Endothelial cell (in vitro differentiated cells): ENCODE measurements around the gene OVCH1. TPM values are rescaled to one million over a fixed set of nuclear protein-coding genes. Genes with fewer than 3 reads are reported as not detected.

Source experiments
- DNase-seq: peaks from one replicate; pipeline ENCODE4 v3.0.0; 2021; ENCODE audit warnings: low spot score
- H3K27ac Mint-ChIP-seq: one replicate; pipeline ENCODE4 v1.8.0; 2021; ENCODE audit warnings: mixed read lengths, inconsistent platforms; ENCODE audit not compliant: unreplicated experiment
- H3K27me3 Mint-ChIP-seq: one replicate; pipeline ENCODE4 v1.8.0; 2021; ENCODE audit warnings: mild to moderate bottlenecking, moderate library complexity, mixed read lengths, inconsistent platforms; ENCODE audit not compliant: unreplicated experiment
- H3K36me3 Mint-ChIP-seq: one replicate; pipeline ENCODE4 v1.8.0; 2021; ENCODE audit warnings: mild to moderate bottlenecking, low read depth, mixed read lengths, inconsistent platforms; ENCODE audit not compliant: unreplicated experiment
- H3K4me1 Mint-ChIP-seq: one replicate; pipeline ENCODE4 v1.8.0; 2021; ENCODE audit warnings: mild to moderate bottlenecking, mixed read lengths, inconsistent platforms; ENCODE audit not compliant: unreplicated experiment
- H3K4me3 Mint-ChIP-seq: one replicate; pipeline ENCODE4 v1.8.0; 2021; ENCODE audit warnings: mild to moderate bottlenecking, mixed read lengths, inconsistent platforms; ENCODE audit not compliant: unreplicated experiment
- H3K9me3 Mint-ChIP-seq: one replicate; pipeline ENCODE4 v1.8.0; 2021; ENCODE audit warnings: mixed read lengths, inconsistent platforms; ENCODE audit not compliant: unreplicated experiment
- total RNA-seq: library from RNA; stranded (reverse); fragmentation: NEBNext Ultra II Directional; extraction: Animal tissue kit (Norgen Biotek cat#: 25700); gene quantifications from one replicate; pipeline ENCODE4 v1.2.1, GENCODE V29; 2021; ENCODE audit not compliant: unreplicated experiment
- TF ChIP-seq, protein P1 (sequence below): fragments of 200-600 bp; sonication (generic); IDR thresholded peaks from one replicate; pipeline ENCODE4 v1.5.0; 2021; ENCODE audit warnings: antibody characterized with exemption; ENCODE audit not compliant: unreplicated experiment

Gene OVCH1
- total RNA-seq, 1 donor from 2014 or later: not detected

DNA sequence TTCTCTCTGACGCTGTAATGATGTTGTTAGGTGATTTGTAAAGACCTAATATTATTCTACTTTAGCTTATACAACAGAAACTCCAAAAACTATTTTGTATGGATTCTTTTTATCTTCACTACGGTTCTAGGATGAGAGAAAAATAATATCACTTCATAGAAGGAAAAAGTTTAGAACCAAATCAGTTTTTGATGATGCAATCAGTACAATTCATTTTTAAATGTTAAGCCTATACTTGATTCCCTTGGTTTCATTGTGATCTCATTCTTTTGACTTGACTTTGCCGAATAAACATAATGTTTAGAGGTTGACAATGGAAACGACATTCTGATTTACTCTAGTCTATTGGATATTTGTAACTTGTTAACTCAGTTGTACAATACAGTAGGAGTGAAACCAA lies 91.9 kb downstream of the OVCH1 start:
- Mint-ChIP-seq H3K27ac (no peak overlapping the region), H3K27me3 (no peaks in the 10 kb centered on the region), H3K4me1 (no peaks in the 10 kb centered on the region), H3K36me3 (no peaks in the 10 kb centered on the region), H3K9me3 (no peaks in the 10 kb centered on the region), H3K4me3 (no peak overlapping the region)
- TF ChIP-seq, protein P1, sequence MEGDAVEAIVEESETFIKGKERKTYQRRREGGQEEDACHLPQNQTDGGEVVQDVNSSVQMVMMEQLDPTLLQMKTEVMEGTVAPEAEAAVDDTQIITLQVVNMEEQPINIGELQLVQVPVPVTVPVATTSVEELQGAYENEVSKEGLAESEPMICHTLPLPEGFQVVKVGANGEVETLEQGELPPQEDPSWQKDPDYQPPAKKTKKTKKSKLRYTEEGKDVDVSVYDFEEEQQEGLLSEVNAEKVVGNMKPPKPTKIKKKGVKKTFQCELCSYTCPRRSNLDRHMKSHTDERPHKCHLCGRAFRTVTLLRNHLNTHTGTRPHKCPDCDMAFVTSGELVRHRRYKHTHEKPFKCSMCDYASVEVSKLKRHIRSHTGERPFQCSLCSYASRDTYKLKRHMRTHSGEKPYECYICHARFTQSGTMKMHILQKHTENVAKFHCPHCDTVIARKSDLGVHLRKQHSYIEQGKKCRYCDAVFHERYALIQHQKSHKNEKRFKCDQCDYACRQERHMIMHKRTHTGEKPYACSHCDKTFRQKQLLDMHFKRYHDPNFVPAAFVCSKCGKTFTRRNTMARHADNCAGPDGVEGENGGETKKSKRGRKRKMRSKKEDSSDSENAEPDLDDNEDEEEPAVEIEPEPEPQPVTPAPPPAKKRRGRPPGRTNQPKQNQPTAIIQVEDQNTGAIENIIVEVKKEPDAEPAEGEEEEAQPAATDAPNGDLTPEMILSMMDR: no peak
- no peak for DNase-seq

DNA sequence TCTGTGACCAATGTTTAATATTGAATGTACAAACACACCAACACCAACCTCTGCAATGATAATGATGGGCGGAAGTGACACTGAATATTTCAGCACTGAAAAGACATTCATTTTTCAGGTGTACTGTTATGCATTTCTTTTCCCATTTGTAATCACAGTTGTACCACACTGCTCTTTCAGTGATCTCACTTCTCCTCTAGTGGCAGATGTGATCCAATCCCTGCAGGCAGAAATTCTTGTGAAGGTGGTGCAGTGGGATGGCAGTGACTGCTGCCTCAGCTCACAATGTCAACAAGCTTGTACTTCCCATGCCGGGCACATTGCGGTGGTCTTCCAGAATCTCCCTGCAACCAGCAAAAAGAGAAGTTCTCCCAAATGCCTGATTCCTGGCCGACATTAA lies 93.5 kb downstream of the OVCH1 start:
- no peak for DNase-seq
- TF ChIP-seq, protein P1: no peak
- Mint-ChIP-seq H3K4me1 (no peaks in the 10 kb centered on the region), H3K9me3 (no peaks in the 10 kb centered on the region), H3K27me3 (no peaks in the 10 kb centered on the region), H3K27ac (no peak overlapping the region), H3K36me3 (no peaks in the 10 kb centered on the region), H3K4me3 (no peak overlapping the region)

DNA sequence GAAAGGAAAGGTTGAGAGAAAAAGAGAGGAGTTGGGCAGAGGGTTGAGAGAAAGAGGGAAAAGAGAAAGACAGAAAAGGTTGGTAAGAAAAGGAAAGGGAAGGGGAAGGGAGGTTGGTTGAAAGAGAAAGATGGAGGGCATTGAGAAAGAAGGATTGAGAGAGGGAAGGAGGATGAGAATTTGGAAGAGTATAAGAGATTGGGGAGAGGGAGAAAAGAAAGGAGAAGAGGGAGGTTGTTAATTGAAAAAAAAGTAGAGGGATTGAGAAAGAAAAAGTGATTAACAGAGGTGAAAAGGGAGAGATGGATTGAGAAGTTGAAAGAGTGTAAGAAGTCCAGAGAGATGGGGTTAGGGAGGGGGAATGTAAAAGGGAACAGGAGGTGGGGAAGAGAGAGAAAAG lies 95.0 kb downstream of the OVCH1 start:
- Mint-ChIP-seq H3K27ac (no peak overlapping the region), H3K36me3 (no peaks in the 10 kb centered on the region), H3K9me3 (no peaks in the 10 kb centered on the region), H3K27me3 (no peaks in the 10 kb centered on the region), H3K4me3 (no peak overlapping the region), H3K4me1 (no peaks in the 10 kb centered on the region)
- TF ChIP-seq, protein P1: no peak
- no peak for DNase-seq

DNA sequence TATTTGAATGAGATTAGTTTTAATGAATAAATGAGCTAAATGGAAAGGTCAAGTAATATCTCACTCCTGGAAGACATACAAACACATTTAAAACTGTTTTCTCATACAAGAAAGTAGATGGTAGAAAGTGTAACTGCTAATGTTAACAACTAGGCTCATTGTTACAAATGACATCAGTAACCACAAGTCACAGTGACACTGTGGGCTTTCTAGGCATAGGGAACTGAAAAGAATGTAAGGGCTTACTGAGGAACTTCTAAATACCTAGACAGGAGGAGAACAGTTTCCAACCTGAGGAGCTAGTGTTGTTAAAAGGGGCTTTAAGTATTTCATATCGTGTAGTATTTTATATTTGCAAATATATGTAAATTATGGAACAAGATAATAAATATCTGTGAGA lies 99.0 kb downstream of the OVCH1 start:
- peaks cover 1% of the 10 kb centered on the region for H3K27me3 Mint-ChIP-seq
- no peak overlapping the region for H3K4me3 Mint-ChIP-seq
- H3K36me3 Mint-ChIP-seq: no peaks in the 10 kb centered on the region
- H3K27ac Mint-ChIP-seq: no peak overlapping the region
- TF ChIP-seq, protein P1: no peak
- no peak for DNase-seq
- no peaks in the 10 kb centered on the region for H3K9me3 Mint-ChIP-seq
- no peaks in the 10 kb centered on the region for H3K4me1 Mint-ChIP-seq

DNA sequence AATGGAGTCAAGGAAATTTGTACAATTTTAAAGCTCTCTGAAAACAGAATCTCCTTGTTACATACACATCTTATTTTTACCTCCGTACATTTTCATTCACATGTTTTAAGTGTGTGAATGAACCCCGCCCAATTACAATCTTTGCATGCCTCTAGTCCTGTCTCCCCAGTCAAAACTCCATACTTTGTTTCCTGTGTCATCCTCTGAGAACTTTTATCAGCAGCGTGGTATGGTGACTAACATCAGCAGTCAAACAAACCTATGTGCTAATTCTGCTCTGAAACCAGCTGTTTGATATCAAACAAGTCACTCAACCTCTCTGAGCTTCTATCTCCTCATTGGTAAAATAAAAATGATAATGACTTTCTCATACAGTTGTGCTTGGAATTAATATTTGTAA lies 100.7 kb downstream of the OVCH1 start:
- no peaks in the 10 kb centered on the region for H3K4me1 Mint-ChIP-seq
- no peak overlapping the region for H3K27ac Mint-ChIP-seq
- DNase-seq: no peak
- no peak overlapping the region for H3K4me3 Mint-ChIP-seq
- peaks cover 1% of the 10 kb centered on the region for H3K27me3 Mint-ChIP-seq
- TF ChIP-seq, protein P1: no peak
- H3K36me3 Mint-ChIP-seq: no peaks in the 10 kb centered on the region
- H3K9me3 Mint-ChIP-seq: no peaks in the 10 kb centered on the region
